Natural killer cell (primary cell): ENCODE results near the gene DSCAML1. TPM values are rescaled to one million over a fixed set of nuclear protein-coding genes. Genes with fewer than 3 reads are reported as not detected.

Experiments
- ATAC-seq, 3 donors: fragments of 150-1000 bp in 2 of 3; fragments of 200-7000 bp in 1 of 3; cut with Tn5 transposase; 1 replicate in 1 of 3; 2 replicates in 2 of 3; pipeline ENCODE4 v1.10.0; 2021; ENCODE audit warnings: mild to moderate bottlenecking in 2 of 3, moderate library complexity in 2 of 3
- DNase-seq, 2 donors: peaks; one replicate each; pipeline versions ENCODE4 v3.0.0 to v3.0.0-alpha.2; 2013 to 2021; ENCODE audit warnings: mixed read lengths in 1 of 2
- H3K27ac ChIP-seq: one replicate; pipeline ENCODE4 v1.5.1; 2013; ENCODE audit warnings: mild to moderate bottlenecking, low read length
- H3K27me3 ChIP-seq: one replicate; pipeline ENCODE4 v1.6.1; 2013; ENCODE audit warnings: low read length; ENCODE audit not compliant: control insufficient read depth, insufficient read depth
- H3K36me3 ChIP-seq: one replicate; pipeline ENCODE4 v1.6.1; 2013; ENCODE audit warnings: low read length; ENCODE audit not compliant: control insufficient read depth, insufficient read depth
- H3K4me1 ChIP-seq: one replicate; pipeline ENCODE4 v1.6.1; 2013; ENCODE audit warnings: low read length; ENCODE audit not compliant: control insufficient read depth, insufficient read depth
- H3K4me3 ChIP-seq: one replicate; pipeline ENCODE4 v1.5.1; 2013; ENCODE audit warnings: low read length
- H3K9me3 ChIP-seq: one replicate; pipeline ENCODE4 v1.6.1; 2013; ENCODE audit warnings: low read length; ENCODE audit not compliant: control insufficient read depth, insufficient read depth
- H3K27ac Mint-ChIP-seq, 2 donors: one replicate each; pipeline ENCODE4 v1.8.0; 2022; ENCODE audit warnings: mild to moderate bottlenecking in 2 of 2, mixed read lengths in 2 of 2, moderate library complexity in 1 of 2
- H3K27me3 Mint-ChIP-seq, 2 donors: one replicate each; pipeline ENCODE4 v1.8.0; 2022; ENCODE audit warnings: low read depth in 2 of 2, mixed read lengths in 2 of 2
- H3K36me3 Mint-ChIP-seq: one replicate; pipeline ENCODE4 v1.8.0; 2022; ENCODE audit warnings: mixed read lengths
- H3K4me1 Mint-ChIP-seq, 2 donors: one replicate each; pipeline ENCODE4 v1.8.0; 2022; ENCODE audit warnings: mixed read lengths in 2 of 2
- H3K4me3 Mint-ChIP-seq: one replicate; pipeline ENCODE4 v1.8.0; 2022; ENCODE audit warnings: mild to moderate bottlenecking, moderate library complexity, mixed read lengths
- H3K9me3 Mint-ChIP-seq, 2 donors: one replicate each; pipeline ENCODE4 v1.8.0; 2022; ENCODE audit warnings: mixed read lengths in 2 of 2
- CTCF ChIP-seq: fragments of 200-600 bp; IDR thresholded peaks from one replicate; pipeline ENCODE4 v1.8.0; 2022; ENCODE audit warnings: antibody characterized with exemption
- WGBS: methylation state at CpG from one replicate; pipeline ENCODE4 v1.1.7; 2013; ENCODE audit warnings: missing lambda C conversion rate; ENCODE audit not compliant: insufficient coverage; 5-methylcytosine and 5-hydroxymethylcytosine counted together
- intact Hi-C: fragments of 100-400 bp; cut with micrococcal nuclease; formaldehyde crosslinking; loops from one replicate; pipeline ENCODE4 v1.14.2; 2022
- total RNA-seq, 4 donors: library from RNA; stranded (reverse); fragments of 120-200 nt in 1 of 4; gene quantifications; one replicate each; pipeline versions ENCODE4 v1.2.3 to v1.2.4, GENCODE V29; 2013 to 2022

DSCAML1 gene
- total RNA-seq, 3 donors from 2014 or later (not counting 1 experiment from before 2014, with no cell fraction given) = 0.66 TPM; not detected in 2

GRCh38 chr11:117789241-117789640 is 7.8 kb downstream of the DSCAML1 start:
- DNase-seq (no peak), ATAC-seq (no peak)
- H3K27me3 Mint-ChIP-seq = peaks cover 36 to 74% of the 10 kb centered on the region in 2 donors
- no peaks in the 10 kb centered on the region for H3K9me3 Mint-ChIP-seq
- Histone ChIP-seq H3K27ac (no peak overlapping the region), H3K27me3 (peaks cover 5% of the 10 kb centered on the region), H3K9me3 (no peaks in the 10 kb centered on the region), H3K4me1 (no peaks in the 10 kb centered on the region), H3K4me3 (no peak overlapping the region), H3K36me3 (no peaks in the 10 kb centered on the region)
- H3K4me3 Mint-ChIP-seq = no peak overlapping the region
- intact Hi-C loops = no loop called here
- H3K36me3 Mint-ChIP-seq = no peaks in the 10 kb centered on the region
- 79% methylated on average over 4 of the region's 4 CpGs for WGBS
- H3K4me1 Mint-ChIP-seq = no peaks in the 10 kb centered on the region
- no peak for TF ChIP-seq CTCF
- H3K27ac Mint-ChIP-seq = no peak overlapping the region

GRCh38 chr11:117786135-117786870 is 10.7 kb downstream of the DSCAML1 start:
- H3K4me3 Mint-ChIP-seq = no peak overlapping the region
- H3K4me3 ChIP-seq = no peak overlapping the region
- no peaks in the 10 kb centered on the region for H3K36me3 ChIP-seq
- H3K27ac Mint-ChIP-seq = no peak overlapping the region
- H3K27me3 Mint-ChIP-seq = peaks cover 36 to 73% of the 10 kb centered on the region in 2 donors
- intact Hi-C loops = no loop called here
- ATAC-seq (no peak), DNase-seq (no peak)
- no peaks in the 10 kb centered on the region for H3K27me3 ChIP-seq
- no peaks in the 10 kb centered on the region for H3K9me3 ChIP-seq
- no peaks in the 10 kb centered on the region for H3K4me1 ChIP-seq
- WGBS = 75% methylated on average over 13 of the region's 14 CpGs
- no peaks in the 10 kb centered on the region for H3K9me3 Mint-ChIP-seq
- no peaks in the 10 kb centered on the region for H3K36me3 Mint-ChIP-seq
- no peaks in the 10 kb centered on the region for H3K4me1 Mint-ChIP-seq
- TF ChIP-seq CTCF = no peak
- H3K27ac ChIP-seq = no peak overlapping the region

- no peaks in the 10 kb centered on the region for H3K4me1 Mint-ChIP-seq
- no peak overlapping the region for H3K27ac Mint-ChIP-seq
- H3K36me3 Mint-ChIP-seq = no peaks in the 10 kb centered on the region
- no peak for DNase-seq
- Histone ChIP-seq H3K4me3 (no peak overlapping the region), H3K27ac (no peak overlapping the region), H3K4me1 (no peaks in the 10 kb centered on the region), H3K27me3 (no peaks in the 10 kb centered on the region), H3K9me3 (no peaks in the 10 kb centered on the region), H3K36me3 (no peaks in the 10 kb centered on the region)
- ATAC-seq = no peak
- H3K9me3 Mint-ChIP-seq = no peaks in the 10 kb centered on the region
- WGBS = 84% methylated on average over 11 of the region's 11 CpGs
- intact Hi-C loops = no loop called here
- peaks cover 38 to 74% of the 10 kb centered on the region in 2 donors for H3K27me3 Mint-ChIP-seq
- no peak overlapping the region for H3K4me3 Mint-ChIP-seq
- no peak for TF ChIP-seq CTCF
These were observed 14.9 kb downstream of the DSCAML1 start for GRCh38 chr11:117782101-117782500.

GRCh38 chr11:117781627-117782026 is 15.4 kb downstream of the DSCAML1 start:
- 79% methylated on average over 3 of the region's 4 CpGs for WGBS
- H3K9me3 Mint-ChIP-seq = no peaks in the 10 kb centered on the region

More at GRCh38 chr11:117781627-117782026, 15.4 kb downstream of the DSCAML1 start:
- no peak overlapping the region for H3K4me3 ChIP-seq
- no peak for TF ChIP-seq CTCF
- DNase-seq = no peak
- intact Hi-C loops = no loop called here
- no peaks in the 10 kb centered on the region for H3K36me3 ChIP-seq
- no peaks in the 10 kb centered on the region for H3K36me3 Mint-ChIP-seq
- no peak overlapping the region for H3K27ac Mint-ChIP-seq
- H3K27me3 Mint-ChIP-seq = peaks cover 41 to 69% of the 10 kb centered on the region in 2 donors
- ATAC-seq = no peak
- H3K4me1 Mint-ChIP-seq = no peaks in the 10 kb centered on the region
- no peaks in the 10 kb centered on the region for H3K9me3 ChIP-seq
- no peak overlapping the region for H3K27ac ChIP-seq
- H3K27me3 ChIP-seq = no peaks in the 10 kb centered on the region
- H3K4me1 ChIP-seq = no peaks in the 10 kb centered on the region
- no peak overlapping the region for H3K4me3 Mint-ChIP-seq
